ENCODE data around the gene CDKN2B-AS1. TPM values are rescaled to one million over a fixed set of nuclear protein-coding genes. Genes with fewer than 3 reads are reported as not detected.
"Not testable (repeated sequence)": the region's sequence is repeated elsewhere in the genome, so short reads cannot be mapped to it uniquely, and the experiment has no call there.

Gene CDKN2B-AS1
- total RNA-seq (2014; rRNA removed; shearing (Covaris generic)) (1.3 and 4.1 TPM in 2 replicates), polyA plus RNA-seq (2016; fragmentation: Nextera tagmentation; extraction: Ambion mirVana) (0.58 and 0.61 TPM in 2 replicates)

- H3K4me1 ChIP-seq (ENCODE audit: insufficient read depth): peaks cover 25% of the 10 kb centered on the region
- H3K27ac ChIP-seq: peak within 1 kb of the TSS; percentile 85
- peak within 1 kb of the TSS; percentile 96 for H2AFZ ChIP-seq
- peak; percentile 81 for DNase-seq
- H3K36me3 ChIP-seq (ENCODE audit: low read depth): no peaks in the 10 kb centered on the region
- no peaks in the 10 kb centered on the region for H3K9me3 ChIP-seq (ENCODE audit: low read depth)
- peaks cover 38% of the 10 kb centered on the region for H3K79me2 ChIP-seq (ENCODE audit: insufficient read depth)
- in situ Hi-C loops (cut with MboI): no loop called here
- H3K4me3 ChIP-seq: peak within 1 kb of the TSS; percentile 91
- H3K9me2 ChIP-seq (ENCODE audit: insufficient read depth): no peaks in the 10 kb centered on the region
- H3K27me3 ChIP-seq (replicated peaks; ENCODE audit: insufficient read depth): no peaks in the 10 kb centered on the region
- peak within 1 kb of the TSS; percentile 82 for H3K4me2 ChIP-seq (ENCODE audit: unreplicated experiment)
- peak within 1 kb of the TSS; percentile 91 for H3K9ac ChIP-seq
- H3F3A ChIP-seq (ENCODE audit: insufficient read depth): no peaks in the 10 kb centered on the region
- TF ChIP-seq EZH2 (IDR thresholded peaks at IDR 0.05; ENCODE audit: insufficient read depth, poor library complexity, severe bottlenecking) (no peak), EZH2phosphoT487 (IDR thresholded peaks at IDR 0.05; ENCODE audit: insufficient read depth, low read depth) (no peak)
- 0 to 1% methylated on average over 23 to 43 of the region's 43 CpGs for WGBS, 2 experiments (ENCODE audit: low coverage in 1 of 2, low lambda C conversion rate in 2 of 2, missing lambda C conversion rate in 2 of 2)
- no peaks in the 10 kb centered on the region for H4K20me1 ChIP-seq (ENCODE audit: insufficient read depth)
These were observed at the start of gene CDKN2B-AS1 for GRCh38 chr9:21994556-21995005. Gene CDKN2B-AS1, plus strand, starts transcription at chr9:21994791.

GRCh38 chr9:21945606-21946005, 49.0 kb upstream of the CDKN2B-AS1 start:
- Histone ChIP-seq H3K4me3 (no peak overlapping the region), H3K9ac (no peak overlapping the region), H3K4me2 (ENCODE audit: unreplicated experiment) (no peak overlapping the region), H3K79me2 (ENCODE audit: insufficient read depth) (no peaks in the 10 kb centered on the region), H3K4me1 (ENCODE audit: insufficient read depth) (no peaks in the 10 kb centered on the region), H3F3A (ENCODE audit: insufficient read depth) (no peaks in the 10 kb centered on the region), H3K9me2 (ENCODE audit: insufficient read depth) (no peaks in the 10 kb centered on the region), H3K9me3 (ENCODE audit: low read depth) (no peaks in the 10 kb centered on the region), H3K27ac (no peak overlapping the region), H2AFZ (no peak overlapping the region), H4K20me1 (ENCODE audit: insufficient read depth) (no peaks in the 10 kb centered on the region), H3K36me3 (ENCODE audit: low read depth) (no peaks in the 10 kb centered on the region), H3K27me3 (replicated peaks; ENCODE audit: insufficient read depth) (no peaks in the 10 kb centered on the region)
- DNase-seq: no peak
- TF ChIP-seq EZH2 (IDR thresholded peaks at IDR 0.05; ENCODE audit: insufficient read depth, poor library complexity, severe bottlenecking) (no peak), EZH2phosphoT487 (IDR thresholded peaks at IDR 0.05; ENCODE audit: insufficient read depth, low read depth) (no peak)
- in situ Hi-C loops (cut with MboI): no loop called here
- 57 to 74% methylated on average over 2 of the region's 2 CpGs for WGBS, 2 experiments (ENCODE audit: low coverage in 1 of 2, low lambda C conversion rate in 2 of 2, missing lambda C conversion rate in 2 of 2)

DNA sequence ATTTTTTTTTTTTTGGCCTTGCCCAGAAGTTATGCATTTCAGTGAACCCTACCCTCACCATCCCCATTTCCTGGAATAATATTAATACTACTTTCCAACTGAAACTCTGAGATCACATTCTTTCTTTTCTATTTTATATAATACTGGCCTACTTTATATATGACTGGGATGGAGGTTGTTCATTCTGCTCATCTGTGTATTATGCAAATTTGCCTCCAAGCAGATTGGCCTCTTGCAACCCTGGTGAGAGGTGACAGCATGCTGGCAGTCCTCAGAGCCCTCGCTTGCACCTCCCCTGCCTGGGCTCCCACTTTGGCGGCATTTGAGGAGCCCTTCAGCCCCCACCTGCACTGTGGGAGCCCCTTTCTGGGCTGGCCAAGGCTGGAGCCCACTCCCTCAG, 35.8 kb upstream of the CDKN2B-AS1 start:
- H3K9me2 ChIP-seq (ENCODE audit: insufficient read depth): no peaks in the 10 kb centered on the region
- H3K27ac ChIP-seq: no peak overlapping the region
- H2AFZ ChIP-seq: no peak overlapping the region

GRCh38 chr9:21959268-21959667, 35.3 kb upstream of the CDKN2B-AS1 start:
- H4K20me1 ChIP-seq (ENCODE audit: insufficient read depth); H3K4me1 ChIP-seq (ENCODE audit: insufficient read depth); H3K9ac ChIP-seq; H3K27ac ChIP-seq; in situ Hi-C loops (cut with MboI); H2AFZ ChIP-seq; H3K27me3 ChIP-seq (replicated peaks; ENCODE audit: insufficient read depth); DNase-seq; H3K79me2 ChIP-seq (ENCODE audit: insufficient read depth); H3K36me3 ChIP-seq (ENCODE audit: low read depth); H3K4me2 ChIP-seq (ENCODE audit: unreplicated experiment); H3F3A ChIP-seq (ENCODE audit: insufficient read depth); H3K4me3 ChIP-seq; H3K9me2 ChIP-seq (ENCODE audit: insufficient read depth); H3K9me3 ChIP-seq (ENCODE audit: low read depth): not testable (repeated sequence)
- 89 to 95% methylated on average over 22 to 24 of the region's 33 CpGs for WGBS, 2 experiments (ENCODE audit: low coverage in 1 of 2, low lambda C conversion rate in 2 of 2, missing lambda C conversion rate in 2 of 2)

More for the DNA sequence above, 35.8 kb upstream of the CDKN2B-AS1 start:
- H3K79me2 ChIP-seq (ENCODE audit: insufficient read depth): no peaks in the 10 kb centered on the region
- TF ChIP-seq EZH2phosphoT487 (IDR thresholded peaks at IDR 0.05; ENCODE audit: insufficient read depth, low read depth) (no peak), EZH2 (IDR thresholded peaks at IDR 0.05; ENCODE audit: insufficient read depth, poor library complexity, severe bottlenecking) (no peak)
- no peaks in the 10 kb centered on the region for H3K4me1 ChIP-seq (ENCODE audit: insufficient read depth)
- in situ Hi-C loops (cut with MboI): no loop called here
- no peak for DNase-seq
- no peaks in the 10 kb centered on the region for H3F3A ChIP-seq (ENCODE audit: insufficient read depth)
- H3K4me2 ChIP-seq (ENCODE audit: unreplicated experiment): no peak overlapping the region
- H3K9ac ChIP-seq: no peak overlapping the region
- no peaks in the 10 kb centered on the region for H4K20me1 ChIP-seq (ENCODE audit: insufficient read depth)
- WGBS, 2 experiments (ENCODE audit: low coverage in 1 of 2, low lambda C conversion rate in 2 of 2, missing lambda C conversion rate in 2 of 2): 52 to 53% methylated on average over 2 of the region's 2 CpGs
- no peak overlapping the region for H3K4me3 ChIP-seq
- H3K27me3 ChIP-seq (replicated peaks; ENCODE audit: insufficient read depth): no peaks in the 10 kb centered on the region
- H3K36me3 ChIP-seq (ENCODE audit: low read depth): no peaks in the 10 kb centered on the region
- H3K9me3 ChIP-seq (ENCODE audit: low read depth): peaks cover 3% of the 10 kb centered on the region

GRCh38 chr9:21961569-21961968, 33.0 kb upstream of the CDKN2B-AS1 start:
- in situ Hi-C loops (cut with MboI): no loop called here
- DNase-seq: peak; percentile 37
- Histone ChIP-seq H3K9me2 (ENCODE audit: insufficient read depth) (no peaks in the 10 kb centered on the region), H3F3A (ENCODE audit: insufficient read depth) (peaks cover 7% of the 10 kb centered on the region; the same call in 1 of the 2 replicates), H3K36me3 (ENCODE audit: low read depth) (no peaks in the 10 kb centered on the region), H3K9ac (no peak overlapping the region), H3K4me2 (ENCODE audit: unreplicated experiment) (no peak overlapping the region), H4K20me1 (ENCODE audit: insufficient read depth) (no peaks in the 10 kb centered on the region), H3K4me3 (no peak overlapping the region), H3K9me3 (ENCODE audit: low read depth) (peaks cover 3% of the 10 kb centered on the region), H3K27me3 (replicated peaks; ENCODE audit: insufficient read depth) (no peaks in the 10 kb centered on the region), H2AFZ (no peak overlapping the region), H3K4me1 (ENCODE audit: insufficient read depth) (no peaks in the 10 kb centered on the region; the same call in 1 of the 2 replicates), H3K79me2 (ENCODE audit: insufficient read depth) (no peaks in the 10 kb centered on the region), H3K27ac (no peak overlapping the region)
- TF ChIP-seq EZH2 (IDR thresholded peaks at IDR 0.05; ENCODE audit: insufficient read depth, poor library complexity, severe bottlenecking) (no peak), EZH2phosphoT487 (IDR thresholded peaks at IDR 0.05; ENCODE audit: insufficient read depth, low read depth) (no peak)
- 94% methylated on average over 2 of the region's 2 CpGs for WGBS, 2 experiments (ENCODE audit: low coverage in 1 of 2, low lambda C conversion rate in 2 of 2, missing lambda C conversion rate in 2 of 2)

Measured in GM23248 (cell line).